ENCODE results near the gene USP7.
"Not testable (repeated sequence)": the region's sequence is repeated elsewhere in the genome, so short reads cannot be mapped to it uniquely, and the experiment has no call there.

The USP7 gene

DNA sequence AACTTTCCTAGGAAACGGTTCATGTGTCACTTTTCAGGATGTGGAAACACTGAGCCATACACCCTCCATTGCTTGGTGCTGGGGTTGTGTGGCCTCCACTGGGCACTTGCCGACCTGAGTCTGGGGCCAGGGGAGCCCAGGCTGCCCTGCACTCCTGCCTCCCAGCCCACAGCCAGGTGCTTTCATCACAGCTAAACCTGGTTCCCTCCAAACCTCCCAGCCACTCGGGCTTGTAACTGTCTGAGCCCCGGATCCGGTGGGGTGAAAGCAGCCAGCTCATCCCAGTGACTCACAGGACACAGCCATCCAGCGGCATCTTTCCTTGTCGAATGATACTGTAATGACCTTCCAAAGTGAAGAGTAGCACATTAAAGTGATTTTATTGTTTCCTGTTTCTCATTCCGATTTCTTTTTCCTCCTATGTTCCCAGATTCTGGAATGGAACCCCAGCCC is 114.7 kb downstream of the USP7 start:
- in situ Hi-C loops (cut with MboI; ENCODE audit: low sequenced_read_pairs): no loop called here

DNA sequence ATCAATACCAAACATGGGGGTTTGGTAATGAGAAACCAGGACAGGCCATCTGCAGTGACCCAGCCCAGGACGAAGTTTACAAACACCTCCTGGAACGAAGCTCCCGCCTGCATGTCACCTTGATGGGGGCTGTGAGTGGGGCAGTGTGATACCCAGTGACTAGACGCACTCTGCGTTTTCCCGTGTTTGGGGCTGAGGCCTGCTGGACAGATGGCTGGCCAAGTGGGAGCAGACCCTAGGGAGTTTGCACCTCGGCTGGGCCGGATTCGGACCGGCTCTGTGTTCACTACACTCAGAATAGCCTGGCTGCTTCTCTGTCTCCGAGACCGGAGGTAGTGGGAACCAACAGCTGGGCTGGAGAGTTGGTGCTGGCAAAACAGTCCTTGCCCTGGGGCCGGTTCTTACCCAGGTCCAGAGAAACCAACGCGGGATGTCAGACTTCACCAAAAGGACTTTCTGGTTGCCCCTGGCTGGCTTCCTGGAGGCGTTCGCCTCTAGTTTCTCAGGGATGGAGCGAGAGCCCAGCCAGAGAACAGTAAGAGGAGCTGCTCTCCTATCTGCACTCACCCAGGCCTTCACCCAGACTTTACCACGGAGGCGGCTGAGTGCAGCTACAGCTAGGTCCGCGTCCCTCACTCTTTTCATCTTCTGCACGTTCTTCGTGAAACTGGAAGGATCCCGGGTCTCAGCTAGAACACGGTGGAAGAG is 115.3 kb downstream of the USP7 start:
- in situ Hi-C loops (cut with MboI; ENCODE audit: low sequenced_read_pairs): no loop called here

- in situ Hi-C loops (cut with MboI; ENCODE audit: low sequenced_read_pairs): no loop called here
Measured at GRCh38 chr16:8847623-8848022, 116.1 kb downstream of the USP7 start.

- in situ Hi-C loops (cut with MboI; ENCODE audit: low sequenced_read_pairs): no loop called here
Measured at GRCh38 chr16:8847145-8847544, 116.6 kb downstream of the USP7 start.

DNA sequence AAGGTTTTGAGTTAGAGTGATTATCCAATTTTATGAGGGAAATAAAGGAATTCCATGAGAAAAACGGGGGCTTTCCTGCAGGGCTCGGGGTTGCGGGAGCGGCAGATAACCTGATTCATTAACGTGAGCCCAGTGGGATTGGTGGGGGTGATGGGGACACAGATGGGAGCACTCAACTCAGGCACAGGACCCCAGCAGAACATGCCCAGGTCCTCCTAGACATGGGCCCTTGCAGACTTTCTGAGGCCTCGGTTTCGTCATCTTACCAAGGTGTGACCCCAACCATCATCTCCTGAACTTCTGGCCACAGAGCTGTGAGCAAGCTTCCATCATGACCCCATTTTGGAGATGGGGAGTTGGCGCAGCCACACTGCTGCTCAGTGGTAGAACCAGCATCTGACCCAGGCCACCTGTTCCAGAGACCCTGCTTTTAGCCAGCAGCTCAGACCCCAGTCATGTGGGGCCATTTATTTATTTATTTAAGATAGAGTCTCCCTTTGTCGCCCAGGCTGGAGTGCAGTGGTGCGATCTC is 117.2 kb downstream of the USP7 start:
- in situ Hi-C loops (cut with MboI; ENCODE audit: low sequenced_read_pairs): no loop called here

- in situ Hi-C loops (cut with MboI; ENCODE audit: low sequenced_read_pairs): no loop called here
Measured at GRCh38 chr16:8845699-8846298, 117.9 kb downstream of the USP7 start.

DNA sequence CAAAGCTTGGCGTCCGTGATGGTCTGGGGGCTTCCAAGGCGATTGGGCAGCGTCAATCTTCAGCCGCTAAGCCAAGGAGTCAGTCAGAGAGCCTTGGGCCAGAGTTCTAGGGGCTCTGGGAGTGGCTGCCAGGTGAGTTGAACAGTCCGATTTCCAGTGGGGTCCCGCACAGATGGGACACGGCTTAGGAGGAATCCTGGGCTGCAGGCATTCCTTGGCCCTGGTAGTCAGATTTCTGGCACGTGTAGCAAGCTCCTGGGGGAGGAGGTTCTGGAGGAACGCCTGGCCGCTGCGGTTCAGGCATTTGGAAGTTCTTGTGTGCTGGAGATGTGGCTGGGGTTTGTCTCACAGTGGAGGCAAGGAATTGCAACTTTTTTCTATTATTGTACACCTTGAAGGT is 120.4 kb downstream of the USP7 start:
- in situ Hi-C loops (cut with MboI; ENCODE audit: low sequenced_read_pairs): not testable (repeated sequence)

All from hTERT RPE-1 (cell line).